ENCODE data around the gene ATP6V0D1.

The ATP6V0D1 gene

GRCh38 chr16:67445441-67445912 lies 35.5 kb downstream of the ATP6V0D1 start:
- DNase-seq (ENCODE audit: low spot score): no peak

- no peak for DNase-seq (ENCODE audit: low spot score)
Observed at GRCh38 chr16:67445126-67445426, 35.9 kb downstream of the ATP6V0D1 start.

- DNase-seq (ENCODE audit: low spot score): no peak
Observed at GRCh38 chr16:67444259-67445125, 36.5 kb downstream of the ATP6V0D1 start.

- DNase-seq (ENCODE audit: low spot score): no peak
Observed at GRCh38 chr16:67443265-67443664, 37.7 kb downstream of the ATP6V0D1 start.

- no peak for DNase-seq (ENCODE audit: low spot score)
Observed at GRCh38 chr16:67442581-67443255, 38.2 kb downstream of the ATP6V0D1 start.

- no peak for DNase-seq (ENCODE audit: low spot score)
Observed at GRCh38 chr16:67441907-67442306, 39.0 kb downstream of the ATP6V0D1 start.

- peak; percentile 77 for DNase-seq (ENCODE audit: low spot score)
Observed at GRCh38 chr16:67441271-67441753, 39.6 kb downstream of the ATP6V0D1 start.

GRCh38 chr16:67438824-67439393 lies 42.0 kb downstream of the ATP6V0D1 start:
- DNase-seq (ENCODE audit: low spot score): no peak

- DNase-seq (ENCODE audit: low spot score): no peak
Observed at GRCh38 chr16:67438098-67438791, 42.7 kb downstream of the ATP6V0D1 start.

GRCh38 chr16:67437513-67437912 lies 43.4 kb downstream of the ATP6V0D1 start:
- no peak for DNase-seq (ENCODE audit: low spot score)

GRCh38 chr16:67436640-67437193 lies 44.2 kb downstream of the ATP6V0D1 start:
- DNase-seq (ENCODE audit: low spot score): no peak

- DNase-seq (ENCODE audit: low spot score): no peak
Observed at GRCh38 chr16:67435758-67436164, 45.2 kb downstream of the ATP6V0D1 start.

- no peak for DNase-seq (ENCODE audit: low spot score)
Observed at GRCh38 chr16:67433131-67433719, 47.7 kb downstream of the ATP6V0D1 start.

GRCh38 chr16:67432506-67432890 lies 48.5 kb downstream of the ATP6V0D1 start:
- DNase-seq (ENCODE audit: low spot score): no peak

GRCh38 chr16:67431775-67432505 lies 49.0 kb downstream of the ATP6V0D1 start:
- no peak for DNase-seq (ENCODE audit: low spot score)

GRCh38 chr16:67430977-67431774 lies 49.8 kb downstream of the ATP6V0D1 start, which contains the start of gene HSD11B2:
Gene HSD11B2, plus strand, starts transcription at chr16:67431121. Its CDS starts 128 bp downstream, at chr16:67431249.
- peak; percentile 17 for DNase-seq (ENCODE audit: low spot score)

GRCh38 chr16:67430504-67430976 lies 50.4 kb downstream of the ATP6V0D1 start:
- DNase-seq (ENCODE audit: low spot score): no peak

- no peak for DNase-seq (ENCODE audit: low spot score)
Observed at GRCh38 chr16:67429799-67430503, 51.0 kb downstream of the ATP6V0D1 start.
